Mesothelial cell of epicardium (in vitro differentiated cells): Measurements from ENCODE around the gene TANGO2. TPM values are rescaled to one million over a fixed set of nuclear protein-coding genes. Genes with fewer than 3 reads are reported as not detected.
"Not testable (repeated sequence)": the region's sequence is repeated elsewhere in the genome, so short reads cannot be mapped to it uniquely, and the experiment has no call there.

Experiments
- DNase-seq, 2 experiments: peaks; one replicate each; pipeline ENCODE4 v3.0.0; 2021; ENCODE audit warnings: low spot score in 2 of 2; ENCODE audit not compliant: unreplicated experiment in 2 of 2
- H3K27ac Mint-ChIP-seq: 2 replicates; pipeline ENCODE4 v1.8.0; 2021; ENCODE audit warnings: mixed read lengths
- H3K27me3 Mint-ChIP-seq: 2 replicates; pipeline ENCODE4 v1.8.0; 2021; ENCODE audit warnings: low read depth, mixed read lengths
- H3K36me3 Mint-ChIP-seq: 2 replicates; pipeline ENCODE4 v1.8.0; 2021; ENCODE audit warnings: mixed read lengths
- H3K4me1 Mint-ChIP-seq: 2 replicates; pipeline ENCODE4 v1.8.0; 2021; ENCODE audit warnings: mixed read lengths
- H3K4me3 Mint-ChIP-seq: 2 replicates; pipeline ENCODE4 v1.8.0; 2021; ENCODE audit warnings: mild to moderate bottlenecking, moderate library complexity, mixed read lengths
- H3K9me3 Mint-ChIP-seq: 2 replicates; pipeline ENCODE4 v1.8.0; 2021; ENCODE audit warnings: mixed read lengths
- total RNA-seq: library from RNA; stranded (reverse); gene quantifications from 3 replicates; pipeline ENCODE4 v1.2.1, GENCODE V29; 2021
- TF ChIP-seq, protein P1 (sequence below): fragments of 200-600 bp; sonication (generic); IDR thresholded peaks from one replicate; pipeline ENCODE4 v1.5.0; 2021; ENCODE audit warnings: antibody characterized with exemption; ENCODE audit not compliant: unreplicated experiment

TANGO2 gene
- total RNA-seq, 1 donor from 2014 or later = 15.6 TPM

DNA sequence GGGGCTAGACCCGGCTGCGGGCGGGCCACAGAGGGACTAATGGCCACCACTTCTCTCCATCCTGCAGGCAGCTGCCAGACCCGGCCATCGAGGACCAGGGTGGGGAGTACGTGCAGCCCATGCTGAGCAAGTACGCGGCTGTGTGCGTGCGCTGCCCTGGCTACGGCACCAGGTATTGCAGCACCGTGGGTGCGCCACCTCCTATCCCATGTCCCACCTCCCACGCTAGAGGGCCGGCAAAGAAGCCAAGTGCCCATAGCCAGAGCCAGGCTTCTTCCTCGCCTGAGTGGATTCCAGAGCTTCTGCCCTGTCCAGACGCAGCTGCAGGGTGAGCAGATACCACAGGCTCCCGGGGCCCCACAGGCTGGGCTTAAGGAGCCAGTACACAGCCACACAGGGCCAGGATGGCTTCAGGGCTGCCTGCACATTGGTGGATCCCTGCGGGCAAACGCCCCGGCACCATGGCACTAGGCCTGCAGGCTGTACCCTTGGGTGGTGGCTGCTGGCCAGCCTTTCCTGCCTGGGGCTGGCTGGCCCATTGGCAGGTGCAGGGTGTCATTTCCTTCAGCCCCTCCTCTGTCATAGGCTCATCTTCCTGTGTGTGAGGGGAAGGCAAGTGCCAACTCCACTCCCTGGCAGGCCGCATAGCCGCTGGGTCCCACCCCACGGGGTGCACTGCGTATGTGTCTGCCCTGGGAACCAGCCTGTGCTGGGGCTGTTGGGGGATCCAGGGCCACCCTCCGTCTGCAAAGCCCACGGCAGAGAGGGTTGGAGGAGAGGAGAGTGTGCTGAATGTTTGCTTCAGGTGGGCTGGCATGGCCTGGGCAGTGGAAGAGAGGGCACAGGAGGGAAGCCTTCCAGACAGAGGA, 42.6 kb downstream of the TANGO2 start:
- Mint-ChIP-seq H3K4me1 (peaks cover 4% of the 10 kb centered on the region), H3K9me3 (no peaks in the 10 kb centered on the region), H3K27me3 (no peaks in the 10 kb centered on the region), H3K4me3 (no peak overlapping the region), H3K27ac (no peak overlapping the region), H3K36me3 (peaks cover 4% of the 10 kb centered on the region)
- TF ChIP-seq, protein P1, sequence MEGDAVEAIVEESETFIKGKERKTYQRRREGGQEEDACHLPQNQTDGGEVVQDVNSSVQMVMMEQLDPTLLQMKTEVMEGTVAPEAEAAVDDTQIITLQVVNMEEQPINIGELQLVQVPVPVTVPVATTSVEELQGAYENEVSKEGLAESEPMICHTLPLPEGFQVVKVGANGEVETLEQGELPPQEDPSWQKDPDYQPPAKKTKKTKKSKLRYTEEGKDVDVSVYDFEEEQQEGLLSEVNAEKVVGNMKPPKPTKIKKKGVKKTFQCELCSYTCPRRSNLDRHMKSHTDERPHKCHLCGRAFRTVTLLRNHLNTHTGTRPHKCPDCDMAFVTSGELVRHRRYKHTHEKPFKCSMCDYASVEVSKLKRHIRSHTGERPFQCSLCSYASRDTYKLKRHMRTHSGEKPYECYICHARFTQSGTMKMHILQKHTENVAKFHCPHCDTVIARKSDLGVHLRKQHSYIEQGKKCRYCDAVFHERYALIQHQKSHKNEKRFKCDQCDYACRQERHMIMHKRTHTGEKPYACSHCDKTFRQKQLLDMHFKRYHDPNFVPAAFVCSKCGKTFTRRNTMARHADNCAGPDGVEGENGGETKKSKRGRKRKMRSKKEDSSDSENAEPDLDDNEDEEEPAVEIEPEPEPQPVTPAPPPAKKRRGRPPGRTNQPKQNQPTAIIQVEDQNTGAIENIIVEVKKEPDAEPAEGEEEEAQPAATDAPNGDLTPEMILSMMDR = no peak
- no peak for DNase-seq

DNA sequence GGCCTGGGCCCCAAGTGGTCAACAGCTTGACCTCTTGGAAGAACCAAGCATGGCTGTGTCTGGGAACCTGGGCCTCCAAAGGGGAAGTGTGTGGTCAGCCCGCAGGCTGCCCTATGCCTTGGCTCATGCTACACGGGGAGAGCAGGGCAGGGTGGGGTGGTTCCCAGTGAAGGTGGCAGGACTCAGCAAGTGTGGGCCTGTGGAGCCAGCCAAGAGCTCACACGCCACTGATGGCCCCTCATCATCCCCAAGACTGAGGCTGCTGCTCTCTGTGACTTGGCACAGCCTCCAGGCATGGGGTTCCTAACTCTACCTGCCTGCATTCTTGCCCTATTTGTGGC, 43.2 kb downstream of the TANGO2 start:
- no peak for DNase-seq
- no peaks in the 10 kb centered on the region for H3K9me3 Mint-ChIP-seq
- TF ChIP-seq, protein P1 = no peak
- peaks cover 2% of the 10 kb centered on the region for H3K36me3 Mint-ChIP-seq
- no peaks in the 10 kb centered on the region for H3K27me3 Mint-ChIP-seq
- no peaks in the 10 kb centered on the region for H3K4me1 Mint-ChIP-seq
- H3K4me3 Mint-ChIP-seq = no peak overlapping the region
- H3K27ac Mint-ChIP-seq = no peak overlapping the region

DNA sequence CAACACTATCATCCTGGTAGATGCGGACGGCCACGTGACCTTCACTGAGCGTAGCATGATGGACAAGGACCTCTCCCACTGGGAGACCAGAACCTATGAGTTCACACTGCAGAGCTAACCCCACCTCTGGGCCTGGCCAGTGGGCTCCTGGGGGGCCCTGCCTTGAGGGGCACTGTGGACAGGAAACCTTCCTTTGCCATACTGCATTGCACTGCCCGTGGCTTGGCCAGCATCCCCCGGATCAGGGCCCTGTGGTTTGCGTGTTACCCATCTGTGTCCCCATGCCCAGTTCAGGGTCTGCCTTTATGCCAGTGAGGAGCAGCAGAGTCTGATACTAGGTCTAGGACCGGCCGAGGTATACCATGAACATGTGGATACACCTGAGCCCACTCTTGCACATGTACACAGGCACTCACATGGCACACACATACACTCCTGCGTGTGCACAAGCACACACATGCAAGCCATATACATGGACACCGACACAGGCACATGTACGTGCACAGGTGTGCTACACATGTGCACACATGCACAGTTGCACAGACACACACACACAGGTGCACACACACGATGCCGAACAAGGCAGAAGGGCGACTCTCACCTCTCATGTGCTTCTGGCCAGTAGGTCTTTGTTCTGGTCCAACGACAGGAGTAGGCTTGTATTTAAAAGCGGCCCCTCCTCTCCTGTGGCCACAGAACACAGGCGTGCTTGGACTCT, 43.8 kb downstream of the TANGO2 start:
- TF ChIP-seq, protein P1 = no peak
- H3K4me3 Mint-ChIP-seq = no peak overlapping the region
- no peaks in the 10 kb centered on the region for H3K4me1 Mint-ChIP-seq
- H3K36me3 Mint-ChIP-seq = peaks cover 2% of the 10 kb centered on the region
- no peaks in the 10 kb centered on the region for H3K9me3 Mint-ChIP-seq
- no peak for DNase-seq
- H3K27me3 Mint-ChIP-seq = no peaks in the 10 kb centered on the region
- no peak overlapping the region for H3K27ac Mint-ChIP-seq

DNA sequence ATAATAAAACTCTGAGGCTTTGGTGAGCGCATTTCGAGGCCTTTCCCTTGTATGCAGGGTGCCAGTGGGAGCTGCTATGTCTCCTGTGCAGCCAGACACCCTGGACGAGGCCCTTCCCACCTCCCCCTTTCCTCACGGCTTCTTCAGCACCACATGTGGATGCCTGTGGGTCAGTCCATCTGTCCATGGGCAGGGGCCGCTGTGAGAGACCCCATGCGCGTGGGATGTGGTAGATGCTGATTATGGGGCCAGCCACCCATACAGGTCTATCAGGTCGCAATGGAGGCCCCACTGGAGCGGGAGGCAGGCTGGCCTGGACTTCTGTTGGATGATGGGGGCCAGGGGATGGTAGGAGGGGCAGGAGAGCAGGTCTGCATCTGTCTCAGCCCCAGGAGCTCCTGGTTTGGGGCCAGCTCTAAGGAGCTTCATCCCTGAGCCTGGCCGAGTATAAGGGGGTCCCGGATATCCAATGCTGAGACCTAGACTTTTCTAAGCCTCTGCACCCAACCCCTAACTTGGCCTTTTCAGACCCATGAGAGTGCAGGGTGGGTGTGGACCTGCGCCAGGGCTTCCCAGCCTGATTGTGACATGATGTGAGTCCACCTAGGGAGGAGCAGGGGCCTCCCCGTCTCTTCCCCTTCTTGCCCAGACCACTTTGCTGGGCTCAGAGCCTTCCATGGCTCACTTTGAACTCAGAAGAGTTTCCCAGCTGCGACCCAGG, 45.1 kb downstream of the TANGO2 start:
- Mint-ChIP-seq H3K27me3 (no peaks in the 10 kb centered on the region), H3K4me3 (no peak overlapping the region), H3K4me1 (no peaks in the 10 kb centered on the region), H3K27ac (no peak overlapping the region), H3K9me3 (no peaks in the 10 kb centered on the region), H3K36me3 (peaks cover 2% of the 10 kb centered on the region)
- TF ChIP-seq, protein P1 = no peak
- DNase-seq = no peak

DNA sequence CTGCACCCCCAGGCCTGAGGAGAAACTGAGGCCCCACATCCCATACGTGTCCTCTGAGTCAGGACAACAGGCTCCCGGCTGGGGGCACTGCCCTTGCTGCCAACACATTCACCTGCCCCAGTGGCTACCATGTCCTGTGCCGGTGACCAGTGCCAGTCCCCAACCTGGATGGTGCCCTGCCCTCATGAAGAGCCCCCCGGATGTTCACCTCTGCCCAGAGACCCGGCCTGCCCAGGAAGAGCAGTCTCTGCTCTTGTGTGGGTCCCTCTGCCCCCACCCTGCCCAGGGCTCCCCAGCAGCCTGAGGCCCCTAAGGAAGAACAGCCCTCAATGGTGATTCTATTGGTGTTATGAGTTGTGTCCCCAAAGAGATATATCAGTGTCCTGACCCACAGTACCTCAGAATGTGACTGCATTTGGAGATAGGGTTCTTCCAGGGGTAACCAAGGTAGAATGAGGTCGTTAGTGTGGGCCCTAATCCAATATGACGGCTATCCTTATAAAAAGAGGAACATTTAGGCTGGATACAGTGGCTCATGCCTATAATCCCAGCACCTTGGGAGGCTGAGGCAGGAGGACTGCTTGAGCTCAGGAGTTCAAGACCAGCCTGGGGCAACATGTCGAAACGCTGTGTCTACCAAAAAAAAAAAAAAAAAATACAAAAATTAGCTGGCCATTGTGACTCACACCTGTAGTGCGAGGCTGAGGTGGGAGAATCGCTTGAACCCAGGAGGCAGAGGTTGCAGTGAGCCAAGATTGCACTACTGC, 45.9 kb downstream of the TANGO2 start:
- H3K36me3 Mint-ChIP-seq = peaks cover 2% of the 10 kb centered on the region
- TF ChIP-seq, protein P1 = no peak
- no peak overlapping the region for H3K4me3 Mint-ChIP-seq
- DNase-seq = no peak
- no peak overlapping the region for H3K27ac Mint-ChIP-seq
- H3K4me1 Mint-ChIP-seq = no peaks in the 10 kb centered on the region
- no peaks in the 10 kb centered on the region for H3K27me3 Mint-ChIP-seq
- no peaks in the 10 kb centered on the region for H3K9me3 Mint-ChIP-seq

DNA sequence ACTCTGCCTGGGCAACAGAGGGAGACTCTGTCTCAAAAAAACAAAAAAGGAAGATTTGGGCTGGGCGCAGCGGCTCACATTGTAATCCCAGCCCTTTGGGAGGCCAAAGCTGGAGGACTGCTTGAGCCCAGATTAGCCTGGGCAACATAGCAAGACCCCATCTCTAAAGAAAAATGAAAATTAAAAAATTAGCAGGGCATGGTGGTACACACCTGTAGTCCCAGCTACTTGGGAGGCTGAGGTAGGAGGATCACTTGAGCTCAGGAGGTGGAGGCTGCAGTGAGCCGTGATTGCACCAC, 46.4 kb downstream of the TANGO2 start:
- not testable (repeated sequence) for H3K4me3 Mint-ChIP-seq, DNase-seq, H3K9me3 Mint-ChIP-seq, H3K27me3 Mint-ChIP-seq, H3K4me1 Mint-ChIP-seq, H3K27ac Mint-ChIP-seq, H3K36me3 Mint-ChIP-seq
